WTC11 (cell line): ENCODE results near the gene ANO2. TPM values are rescaled to one million over a fixed set of nuclear protein-coding genes. Genes with fewer than 3 reads are reported as not detected.

ENCODE experiments used
- ATAC-seq: fragments of 200-7000 bp; cut with Tn5 transposase; 2 replicates; pipeline ENCODE4 v1.10.0; 2021; ENCODE audit warnings: mild to moderate bottlenecking, moderate library complexity
- CTCF ChIA-PET: fragments of 300-600 bp; sonication (Branson Sonifier 250); formaldehyde crosslinking; loops from one replicate; lab custom pipeline; 2021; ENCODE audit warnings: antibody characterized with exemption; lab: Charles Lee
- POLR2A ChIA-PET: fragments of 350-600 bp; sonication (Branson Sonifier 250); formaldehyde crosslinking; loops from one replicate; lab custom pipeline; 2021; ENCODE audit warnings: antibody characterized with exemption; lab: Charles Lee
- DNase-seq: peaks from one replicate; pipeline ENCODE4 v3.0.0; 2021; ENCODE audit warnings: low spot score
- H3K27ac Mint-ChIP-seq: 2 replicates; pipeline ENCODE4 v1.8.0; 2021; ENCODE audit warnings: mixed read lengths
- H3K27me3 Mint-ChIP-seq: 2 replicates; pipeline ENCODE4 v1.8.0; 2021; ENCODE audit warnings: low read depth, mild to moderate bottlenecking, moderate library complexity, mixed read lengths
- H3K36me3 Mint-ChIP-seq: 2 replicates; pipeline ENCODE4 v1.8.0; 2021; ENCODE audit warnings: mixed read lengths
- H3K4me1 Mint-ChIP-seq: 2 replicates; pipeline ENCODE4 v1.8.0; 2022; ENCODE audit warnings: mixed read lengths
- H3K4me3 Mint-ChIP-seq: 2 replicates; pipeline ENCODE4 v1.8.0; 2021; ENCODE audit warnings: mild to moderate bottlenecking, moderate library complexity, mixed read lengths
- H3K9me3 Mint-ChIP-seq: 2 replicates; pipeline ENCODE4 v1.8.0; 2021; ENCODE audit warnings: mixed read lengths
- GABPB1 ChIP-seq: sonication (generic); formaldehyde crosslinking; IDR thresholded peaks from 2 replicates; pipeline ENCODE4 v1.8.1; 2023; ENCODE audit warnings: mild to moderate bottlenecking, missing genetic modification reagents
- JUN ChIP-seq: sonication (generic); formaldehyde crosslinking; IDR thresholded peaks from 2 replicates; pipeline ENCODE4 v1.8.0; 2023; ENCODE audit warnings: mild to moderate bottlenecking, missing genetic modification reagents
- MXD4 ChIP-seq: fragments of 250-450 bp; sonication (Bioruptor Pico); IDR thresholded peaks from 2 replicates; pipeline ENCODE4 v1.8.0; 2021; ENCODE audit warnings: mild to moderate bottlenecking, moderate library complexity, borderline replicate concordance
- NFATC4 ChIP-seq: fragments of 250-450 bp; sonication (Bioruptor Pico); IDR thresholded peaks from 2 replicates; pipeline ENCODE4 v1.9.0; 2021; ENCODE audit warnings: mild to moderate bottlenecking
- PRRX2 ChIP-seq: fragments of 250-450 bp; sonication (Bioruptor Pico); IDR thresholded peaks from 2 replicates; pipeline ENCODE4 v1.8.0; 2021; ENCODE audit warnings: mild to moderate bottlenecking
- TCF7 ChIP-seq: sonication (generic); formaldehyde crosslinking; IDR thresholded peaks from 2 replicates; pipeline ENCODE4 v1.8.0; 2022; ENCODE audit warnings: mild to moderate bottlenecking, low read depth, missing genetic modification reagents, moderate library complexity
- TEAD1 ChIP-seq: sonication (generic); formaldehyde crosslinking; IDR thresholded peaks from 2 replicates; pipeline ENCODE4 v1.8.0; 2022; ENCODE audit warnings: mild to moderate bottlenecking, missing genetic modification reagents
- TEAD4 ChIP-seq: sonication (generic); formaldehyde crosslinking; IDR thresholded peaks from 2 replicates; pipeline ENCODE4 v1.8.0; 2022; ENCODE audit warnings: mild to moderate bottlenecking, missing genetic modification reagents
- ZNF219 ChIP-seq: sonication (generic); formaldehyde crosslinking; IDR thresholded peaks from 2 replicates; pipeline ENCODE4 v1.8.0; 2023; ENCODE audit warnings: missing genetic modification reagents, mild to moderate bottlenecking, borderline replicate concordance
- ZNF232 ChIP-seq: sonication (generic); formaldehyde crosslinking; IDR thresholded peaks from 2 replicates; pipeline ENCODE4 v1.8.0; 2022; ENCODE audit warnings: mild to moderate bottlenecking, missing genetic modification reagents
- ZNF317 ChIP-seq: sonication (generic); formaldehyde crosslinking; IDR thresholded peaks from 2 replicates; pipeline ENCODE4 v1.8.1; 2023; ENCODE audit warnings: low read depth, mild to moderate bottlenecking, moderate library complexity, missing genetic modification reagents, borderline replicate concordance
- ZNF416 ChIP-seq: fragments of 250-450 bp; sonication (Bioruptor Pico); IDR thresholded peaks from 2 replicates; pipeline ENCODE4 v1.9.0; 2021; ENCODE audit warnings: mild to moderate bottlenecking, inconsistent platforms
- total RNA-seq: library from RNA; stranded (reverse); gene quantifications from 3 replicates; pipeline ENCODE4 v1.2.3, GENCODE V29; 2021
- TF ChIP-seq, protein P1 (sequence below): sonication (generic); formaldehyde crosslinking; IDR thresholded peaks from 2 replicates; pipeline ENCODE4 v1.8.1; 2022; ENCODE audit warnings: missing genetic modification reagents, borderline replicate concordance
- TF ChIP-seq, protein P2 (sequence below): sonication (generic); formaldehyde crosslinking; IDR thresholded peaks from 2 replicates; pipeline ENCODE4 v1.8.1; 2022; ENCODE audit warnings: mild to moderate bottlenecking, moderate library complexity, missing genetic modification reagents
- TF ChIP-seq, protein P3 (sequence below): sonication (generic); formaldehyde crosslinking; IDR thresholded peaks from 2 replicates; pipeline ENCODE4 v1.8.1; 2022; ENCODE audit warnings: low read depth, mild to moderate bottlenecking, moderate library complexity, missing genetic modification reagents, borderline replicate concordance
- TF ChIP-seq, protein P4 (sequence below): sonication (generic); formaldehyde crosslinking; IDR thresholded peaks from 2 replicates; pipeline ENCODE4 v1.8.1; 2022; ENCODE audit warnings: low read depth, missing genetic modification reagents, borderline replicate concordance
- TF ChIP-seq, protein P5 (sequence below): sonication (generic); formaldehyde crosslinking; IDR thresholded peaks from 2 replicates; pipeline ENCODE4 v1.8.0; 2022; ENCODE audit warnings: mild to moderate bottlenecking, missing genetic modification reagents
- TF ChIP-seq, protein P6 (sequence below): fragments of 200-600 bp; IDR thresholded peaks from 2 replicates; pipeline ENCODE4 v1.8.0; 2022; ENCODE audit warnings: antibody characterized with exemption
- TF ChIP-seq, protein P7 (sequence below): sonication (generic); formaldehyde crosslinking; IDR thresholded peaks from 2 replicates; pipeline ENCODE4 v1.8.1; 2023; ENCODE audit warnings: mild to moderate bottlenecking, missing genetic modification reagents, moderate library complexity

ANO2 gene
- total RNA-seq, 1 experiment from 2014 or later = 2.8 TPM

DNA sequence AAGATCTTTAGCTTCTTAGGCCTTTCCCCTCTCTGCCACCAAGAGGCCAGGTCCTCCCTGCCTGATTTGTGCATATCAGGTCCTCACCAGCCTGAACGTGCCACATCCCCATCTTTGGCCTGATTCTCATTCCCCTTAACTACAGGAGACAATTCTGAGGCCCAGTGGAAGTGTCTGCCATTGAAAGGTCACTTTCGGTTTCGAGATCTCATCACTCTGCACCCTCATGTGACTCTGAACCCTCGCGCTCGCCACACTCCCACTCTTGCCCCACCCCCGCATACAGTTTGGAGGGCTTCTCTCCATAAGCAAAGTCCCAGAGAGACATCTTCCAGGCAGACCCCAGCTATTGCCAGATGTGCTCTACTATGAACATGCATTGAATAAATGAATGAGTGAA is 324.2 kb downstream of the ANO2 start:
- no peaks in the 10 kb centered on the region for H3K27me3 Mint-ChIP-seq
- H3K4me1 Mint-ChIP-seq = peaks cover 9% of the 10 kb centered on the region
- no peak for ATAC-seq
- H3K9me3 Mint-ChIP-seq = no peaks in the 10 kb centered on the region
- TF ChIP-seq GABPB1 (CRISPR knock-in tag) = no peak
- no peak for TF ChIP-seq TCF7
- TF ChIP-seq, protein P1, sequence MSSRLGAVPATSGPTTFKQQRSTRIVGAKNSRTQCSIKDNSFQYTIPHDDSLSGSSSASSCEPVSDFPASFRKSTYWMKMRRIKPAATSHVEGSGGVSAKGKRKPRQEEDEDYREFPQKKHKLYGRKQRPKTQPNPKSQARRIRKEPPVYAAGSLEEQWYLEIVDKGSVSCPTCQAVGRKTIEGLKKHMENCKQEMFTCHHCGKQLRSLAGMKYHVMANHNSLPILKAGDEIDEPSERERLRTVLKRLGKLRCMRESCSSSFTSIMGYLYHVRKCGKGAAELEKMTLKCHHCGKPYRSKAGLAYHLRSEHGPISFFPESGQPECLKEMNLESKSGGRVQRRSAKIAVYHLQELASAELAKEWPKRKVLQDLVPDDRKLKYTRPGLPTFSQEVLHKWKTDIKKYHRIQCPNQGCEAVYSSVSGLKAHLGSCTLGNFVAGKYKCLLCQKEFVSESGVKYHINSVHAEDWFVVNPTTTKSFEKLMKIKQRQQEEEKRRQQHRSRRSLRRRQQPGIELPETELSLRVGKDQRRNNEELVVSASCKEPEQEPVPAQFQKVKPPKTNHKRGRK (CRISPR knock-in tag) = no peak
- no peak for TF ChIP-seq ZNF416 (CRISPR knock-in tag)
- TF ChIP-seq, protein P2, sequence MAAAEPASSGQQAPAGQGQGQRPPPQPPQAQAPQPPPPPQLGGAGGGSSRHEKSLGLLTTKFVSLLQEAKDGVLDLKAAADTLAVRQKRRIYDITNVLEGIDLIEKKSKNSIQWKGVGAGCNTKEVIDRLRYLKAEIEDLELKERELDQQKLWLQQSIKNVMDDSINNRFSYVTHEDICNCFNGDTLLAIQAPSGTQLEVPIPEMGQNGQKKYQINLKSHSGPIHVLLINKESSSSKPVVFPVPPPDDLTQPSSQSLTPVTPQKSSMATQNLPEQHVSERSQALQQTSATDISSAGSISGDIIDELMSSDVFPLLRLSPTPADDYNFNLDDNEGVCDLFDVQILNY = no peak
- TF ChIP-seq, protein P3, sequence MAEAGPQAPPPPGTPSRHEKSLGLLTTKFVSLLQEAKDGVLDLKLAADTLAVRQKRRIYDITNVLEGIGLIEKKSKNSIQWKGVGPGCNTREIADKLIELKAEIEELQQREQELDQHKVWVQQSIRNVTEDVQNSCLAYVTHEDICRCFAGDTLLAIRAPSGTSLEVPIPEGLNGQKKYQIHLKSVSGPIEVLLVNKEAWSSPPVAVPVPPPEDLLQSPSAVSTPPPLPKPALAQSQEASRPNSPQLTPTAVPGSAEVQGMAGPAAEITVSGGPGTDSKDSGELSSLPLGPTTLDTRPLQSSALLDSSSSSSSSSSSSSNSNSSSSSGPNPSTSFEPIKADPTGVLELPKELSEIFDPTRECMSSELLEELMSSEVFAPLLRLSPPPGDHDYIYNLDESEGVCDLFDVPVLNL (CRISPR knock-in tag) = no peak
- TF ChIP-seq TEAD4 (CRISPR knock-in tag) = no peak
- no peak for TF ChIP-seq MXD4
- no peak for TF ChIP-seq PRRX2
- no peak for TF ChIP-seq JUN
- TF ChIP-seq TEAD1 (CRISPR knock-in tag) = no peak
- TF ChIP-seq ZNF317 (CRISPR knock-in tag) = no peak
- TF ChIP-seq ZNF219 (CRISPR knock-in tag) = no peak
- TF ChIP-seq, protein P4, sequence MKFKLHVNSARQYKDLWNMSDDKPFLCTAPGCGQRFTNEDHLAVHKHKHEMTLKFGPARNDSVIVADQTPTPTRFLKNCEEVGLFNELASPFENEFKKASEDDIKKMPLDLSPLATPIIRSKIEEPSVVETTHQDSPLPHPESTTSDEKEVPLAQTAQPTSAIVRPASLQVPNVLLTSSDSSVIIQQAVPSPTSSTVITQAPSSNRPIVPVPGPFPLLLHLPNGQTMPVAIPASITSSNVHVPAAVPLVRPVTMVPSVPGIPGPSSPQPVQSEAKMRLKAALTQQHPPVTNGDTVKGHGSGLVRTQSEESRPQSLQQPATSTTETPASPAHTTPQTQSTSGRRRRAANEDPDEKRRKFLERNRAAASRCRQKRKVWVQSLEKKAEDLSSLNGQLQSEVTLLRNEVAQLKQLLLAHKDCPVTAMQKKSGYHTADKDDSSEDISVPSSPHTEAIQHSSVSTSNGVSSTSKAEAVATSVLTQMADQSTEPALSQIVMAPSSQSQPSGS (CRISPR knock-in tag) = no peak
- TF ChIP-seq, protein P5, sequence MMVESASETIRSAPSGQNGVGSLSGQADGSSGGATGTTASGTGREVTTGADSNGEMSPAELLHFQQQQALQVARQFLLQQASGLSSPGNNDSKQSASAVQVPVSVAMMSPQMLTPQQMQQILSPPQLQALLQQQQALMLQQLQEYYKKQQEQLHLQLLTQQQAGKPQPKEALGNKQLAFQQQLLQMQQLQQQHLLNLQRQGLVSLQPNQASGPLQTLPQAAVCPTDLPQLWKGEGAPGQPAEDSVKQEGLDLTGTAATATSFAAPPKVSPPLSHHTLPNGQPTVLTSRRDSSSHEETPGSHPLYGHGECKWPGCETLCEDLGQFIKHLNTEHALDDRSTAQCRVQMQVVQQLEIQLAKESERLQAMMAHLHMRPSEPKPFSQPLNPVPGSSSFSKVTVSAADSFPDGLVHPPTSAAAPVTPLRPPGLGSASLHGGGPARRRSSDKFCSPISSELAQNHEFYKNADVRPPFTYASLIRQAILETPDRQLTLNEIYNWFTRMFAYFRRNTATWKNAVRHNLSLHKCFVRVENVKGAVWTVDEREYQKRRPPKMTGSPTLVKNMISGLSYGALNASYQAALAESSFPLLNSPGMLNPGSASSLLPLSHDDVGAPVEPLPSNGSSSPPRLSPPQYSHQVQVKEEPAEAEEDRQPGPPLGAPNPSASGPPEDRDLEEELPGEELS (CRISPR knock-in tag) = no peak
- TF ChIP-seq, protein P6, sequence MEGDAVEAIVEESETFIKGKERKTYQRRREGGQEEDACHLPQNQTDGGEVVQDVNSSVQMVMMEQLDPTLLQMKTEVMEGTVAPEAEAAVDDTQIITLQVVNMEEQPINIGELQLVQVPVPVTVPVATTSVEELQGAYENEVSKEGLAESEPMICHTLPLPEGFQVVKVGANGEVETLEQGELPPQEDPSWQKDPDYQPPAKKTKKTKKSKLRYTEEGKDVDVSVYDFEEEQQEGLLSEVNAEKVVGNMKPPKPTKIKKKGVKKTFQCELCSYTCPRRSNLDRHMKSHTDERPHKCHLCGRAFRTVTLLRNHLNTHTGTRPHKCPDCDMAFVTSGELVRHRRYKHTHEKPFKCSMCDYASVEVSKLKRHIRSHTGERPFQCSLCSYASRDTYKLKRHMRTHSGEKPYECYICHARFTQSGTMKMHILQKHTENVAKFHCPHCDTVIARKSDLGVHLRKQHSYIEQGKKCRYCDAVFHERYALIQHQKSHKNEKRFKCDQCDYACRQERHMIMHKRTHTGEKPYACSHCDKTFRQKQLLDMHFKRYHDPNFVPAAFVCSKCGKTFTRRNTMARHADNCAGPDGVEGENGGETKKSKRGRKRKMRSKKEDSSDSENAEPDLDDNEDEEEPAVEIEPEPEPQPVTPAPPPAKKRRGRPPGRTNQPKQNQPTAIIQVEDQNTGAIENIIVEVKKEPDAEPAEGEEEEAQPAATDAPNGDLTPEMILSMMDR = no peak
- no peak for TF ChIP-seq ZNF232 (CRISPR knock-in tag)
- no peak for TF ChIP-seq NFATC4 (CRISPR knock-in tag)
- TF ChIP-seq, protein P7, sequence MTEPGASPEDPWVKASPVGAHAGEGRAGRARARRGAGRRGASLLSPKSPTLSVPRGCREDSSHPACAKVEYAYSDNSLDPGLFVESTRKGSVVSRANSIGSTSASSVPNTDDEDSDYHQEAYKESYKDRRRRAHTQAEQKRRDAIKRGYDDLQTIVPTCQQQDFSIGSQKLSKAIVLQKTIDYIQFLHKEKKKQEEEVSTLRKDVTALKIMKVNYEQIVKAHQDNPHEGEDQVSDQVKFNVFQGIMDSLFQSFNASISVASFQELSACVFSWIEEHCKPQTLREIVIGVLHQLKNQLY (CRISPR knock-in tag) = no peak
- TF ChIP-seq, all 79 proteins: peak for 0
- DNase-seq = no peak
- ChIA-PET CTCF (interaction anchor here (1.0 kb wide), 1 partner anchor 124 kb away, joined by 3 read pairs; no protein-coding TSS in a partner anchor), POLR2A (no interaction called here)
- Mint-ChIP-seq H3K4me3 (no peak overlapping the region), H3K36me3 (no peaks in the 10 kb centered on the region), H3K27ac (no peak overlapping the region)
